ENCODE results near the gene IQSEC3. TPM values are rescaled to one million over a fixed set of nuclear protein-coding genes. Genes with fewer than 3 reads are reported as not detected.

IQSEC3 gene
- total RNA-seq, 6 donors from 2014 or later: 2.1 to 19.0 (median 8.2) TPM

GRCh38 chr12:87856-88255, 21.3 kb downstream of the IQSEC3 start:
- H3K36me3 ChIP-seq: no peaks in the 10 kb centered on the region
- no peak for DNase-seq
- no peak overlapping the region for H3K27ac ChIP-seq
- H3K4me1 ChIP-seq: no peaks in the 10 kb centered on the region
- no peaks in the 10 kb centered on the region for H3K27me3 ChIP-seq
- TF ChIP-seq EP300 (IDR thresholded peaks at IDR 0.05): no peak
- TF ChIP-seq POLR2A (IDR thresholded peaks at IDR 0.05): no peak
- no peak for TF ChIP-seq CTCF (IDR thresholded peaks at IDR 0.05)
- TF ChIP-seq POLR2AphosphoS5 (IDR thresholded peaks at IDR 0.05): no peak
- WGBS, 2 donors: 83 to 92% methylated on average over 9 of the region's 9 CpGs
- H3K9me3 ChIP-seq: peaks cover 0 to 6% (median 0%) of the 10 kb centered on the region in 4 donors
- H3K4me3 ChIP-seq: no peak overlapping the region
- ATAC-seq (ENCODE audit: low FRiP score in 2 of 2): no peak

GRCh38 chr12:89653-90052, 23.1 kb downstream of the IQSEC3 start:
- Histone ChIP-seq H3K9me3 (peaks cover 0 to 6% (median 0%) of the 10 kb centered on the region in 4 donors), H3K4me1 (no peaks in the 10 kb centered on the region), H3K36me3 (no peaks in the 10 kb centered on the region), H3K27me3 (no peaks in the 10 kb centered on the region), H3K27ac (no peak overlapping the region), H3K4me3 (no peak overlapping the region)
- TF ChIP-seq POLR2A (IDR thresholded peaks at IDR 0.05) (no peak), CTCF (IDR thresholded peaks at IDR 0.05) (no peak), EP300 (IDR thresholded peaks at IDR 0.05) (no peak), POLR2AphosphoS5 (IDR thresholded peaks at IDR 0.05) (no peak)
- DNase-seq (no peak), ATAC-seq (ENCODE audit: low FRiP score in 2 of 2) (no peak)
- 64 to 84% methylated on average over 2 of the region's 2 CpGs for WGBS, 2 donors

- 75 to 87% methylated on average over 7 of the region's 7 CpGs for WGBS, 2 donors
- H3K27me3 ChIP-seq: no peaks in the 10 kb centered on the region
- no peaks in the 10 kb centered on the region for H3K36me3 ChIP-seq
- no peak overlapping the region for H3K4me3 ChIP-seq
- H3K4me1 ChIP-seq: no peaks in the 10 kb centered on the region
- no peak for DNase-seq
- H3K9me3 ChIP-seq: peaks cover 0 to 6% (median 0%) of the 10 kb centered on the region in 4 donors
- TF ChIP-seq CTCF (IDR thresholded peaks at IDR 0.05): no peak
- TF ChIP-seq POLR2AphosphoS5 (IDR thresholded peaks at IDR 0.05): no peak
- TF ChIP-seq EP300 (IDR thresholded peaks at IDR 0.05): no peak
- TF ChIP-seq POLR2A (IDR thresholded peaks at IDR 0.05): no peak
- no peak for ATAC-seq (ENCODE audit: low FRiP score in 2 of 2)
- H3K27ac ChIP-seq: no peak overlapping the region
Observed at GRCh38 chr12:91213-91612, 24.6 kb downstream of the IQSEC3 start.

GRCh38 chr12:93266-94005, 26.9 kb downstream of the IQSEC3 start:
- Histone ChIP-seq H3K36me3 (no peaks in the 10 kb centered on the region), H3K27ac (no peak overlapping the region), H3K27me3 (no peaks in the 10 kb centered on the region), H3K4me3 (no peak overlapping the region), H3K9me3 (peaks cover 0 to 6% (median 0%) of the 10 kb centered on the region in 4 donors), H3K4me1 (no peaks in the 10 kb centered on the region)
- no peak for DNase-seq
- ATAC-seq (ENCODE audit: low FRiP score in 2 of 2): peak in 1 of 2 donors; percentile 48
- 31 to 47% methylated on average over 5 to 6 of the region's 6 CpGs for WGBS, 2 donors
- TF ChIP-seq POLR2AphosphoS5 (IDR thresholded peaks at IDR 0.05): no peak
- no peak for TF ChIP-seq EP300 (IDR thresholded peaks at IDR 0.05)
- TF ChIP-seq CTCF (IDR thresholded peaks at IDR 0.05): no peak
- TF ChIP-seq POLR2A (IDR thresholded peaks at IDR 0.05): no peak

GRCh38 chr12:96543-96942, 30.0 kb downstream of the IQSEC3 start:
- Histone ChIP-seq H3K9me3 (no peaks in the 10 kb centered on the region), H3K36me3 (no peaks in the 10 kb centered on the region), H3K27ac (no peak overlapping the region), H3K4me3 (no peak overlapping the region), H3K27me3 (no peaks in the 10 kb centered on the region), H3K4me1 (no peaks in the 10 kb centered on the region)
- WGBS, 2 donors: 70 to 92% methylated on average over 1 of the region's 1 CpG
- no peak for TF ChIP-seq POLR2A (IDR thresholded peaks at IDR 0.05)
- no peak for TF ChIP-seq EP300 (IDR thresholded peaks at IDR 0.05)
- TF ChIP-seq CTCF (IDR thresholded peaks at IDR 0.05): no peak
- no peak for TF ChIP-seq POLR2AphosphoS5 (IDR thresholded peaks at IDR 0.05)
- no peak for ATAC-seq (ENCODE audit: low FRiP score in 2 of 2)
- no peak for DNase-seq

Measured in upper lobe of left lung (tissue), 6 donors.